ENCODE measurements around the gene OAF. TPM values are rescaled to one million over a fixed set of nuclear protein-coding genes. Genes with fewer than 3 reads are reported as not detected.

OAF gene
- polyA plus RNA-seq, 2 of the 4 experiments (the other 2 are of a cell fraction): 3.0 to 3.8 TPM

DNA sequence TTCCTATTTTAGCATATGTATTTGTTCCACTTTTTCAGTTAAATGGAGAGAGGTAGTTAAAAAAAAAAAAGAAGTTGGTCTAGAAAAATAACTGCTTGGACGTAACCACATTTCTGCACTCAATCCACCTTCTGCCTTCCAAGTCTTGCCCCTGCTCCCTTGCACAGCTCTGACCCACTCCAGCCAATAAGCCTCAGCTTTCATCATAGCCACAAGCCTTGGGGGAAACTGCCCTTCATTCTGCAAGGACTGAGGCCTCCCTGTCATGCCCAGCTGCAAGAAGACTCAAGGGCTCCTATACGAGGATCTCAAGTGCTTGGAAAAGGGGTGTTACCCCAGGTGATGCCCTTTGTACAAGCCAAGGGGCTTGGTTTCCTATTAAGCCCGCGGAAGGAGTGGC lies 36.0 kb upstream of the OAF start:
- CTCF ChIA-PET: interaction anchor here (0.6 to 9.5 kb wide), 5 partner anchors 15 to 126 kb away, joined by 3 to 245 read pairs (median 5); no protein-coding TSS in a partner anchor

DNA sequence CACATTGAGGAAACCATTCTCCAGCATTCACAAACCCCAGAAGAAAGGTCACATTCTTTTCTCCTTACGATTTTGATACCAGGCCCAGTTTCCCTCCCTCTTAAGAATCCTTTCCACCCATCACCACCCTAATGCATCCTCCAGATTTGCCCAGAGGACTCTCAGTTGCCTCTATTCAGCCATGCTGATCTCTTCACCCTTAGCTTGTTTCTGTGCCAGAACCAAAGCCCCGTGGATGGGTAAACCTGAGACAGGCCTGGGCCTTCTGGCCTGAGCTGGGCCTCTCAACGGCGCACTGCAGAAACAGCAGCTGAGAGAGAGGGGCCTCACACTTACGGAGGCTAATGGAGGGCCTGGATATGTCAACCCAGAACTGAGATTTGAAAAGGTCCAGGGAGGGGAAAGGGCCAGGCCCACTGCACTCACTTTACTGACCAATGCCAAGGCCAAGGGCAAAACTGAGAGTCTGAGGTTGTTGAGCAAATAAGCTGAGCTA lies 32.2 kb upstream of the OAF start:
- H3K4me1 ChIP-seq: no peaks in the 10 kb centered on the region
- 84% methylated on average over 4 of the region's 5 CpGs for WGBS (ENCODE audit: missing lambda C conversion rate)
- POLR2A ChIA-PET: no interaction called here
- CTCF ChIA-PET: interaction anchor here (0.8 to 5.3 kb wide), 7 partner anchors 10 to 124 kb away, joined by 3 to 31 read pairs (median 11); no protein-coding TSS in a partner anchor
- no peak overlapping the region for H3K4me3 ChIP-seq
- TF ChIP-seq HOXB5 (CRISPR knock-in tag; IDR thresholded peaks at IDR 0.05): no peak
- TF ChIP-seq CBX2 (IDR thresholded peaks at IDR 0.05; ENCODE audit: borderline replicate concordance, low read depth): no peak
- no peak for TF ChIP-seq ZC3H11A (IDR thresholded peaks at IDR 0.05)
- TF ChIP-seq, protein P1, sequence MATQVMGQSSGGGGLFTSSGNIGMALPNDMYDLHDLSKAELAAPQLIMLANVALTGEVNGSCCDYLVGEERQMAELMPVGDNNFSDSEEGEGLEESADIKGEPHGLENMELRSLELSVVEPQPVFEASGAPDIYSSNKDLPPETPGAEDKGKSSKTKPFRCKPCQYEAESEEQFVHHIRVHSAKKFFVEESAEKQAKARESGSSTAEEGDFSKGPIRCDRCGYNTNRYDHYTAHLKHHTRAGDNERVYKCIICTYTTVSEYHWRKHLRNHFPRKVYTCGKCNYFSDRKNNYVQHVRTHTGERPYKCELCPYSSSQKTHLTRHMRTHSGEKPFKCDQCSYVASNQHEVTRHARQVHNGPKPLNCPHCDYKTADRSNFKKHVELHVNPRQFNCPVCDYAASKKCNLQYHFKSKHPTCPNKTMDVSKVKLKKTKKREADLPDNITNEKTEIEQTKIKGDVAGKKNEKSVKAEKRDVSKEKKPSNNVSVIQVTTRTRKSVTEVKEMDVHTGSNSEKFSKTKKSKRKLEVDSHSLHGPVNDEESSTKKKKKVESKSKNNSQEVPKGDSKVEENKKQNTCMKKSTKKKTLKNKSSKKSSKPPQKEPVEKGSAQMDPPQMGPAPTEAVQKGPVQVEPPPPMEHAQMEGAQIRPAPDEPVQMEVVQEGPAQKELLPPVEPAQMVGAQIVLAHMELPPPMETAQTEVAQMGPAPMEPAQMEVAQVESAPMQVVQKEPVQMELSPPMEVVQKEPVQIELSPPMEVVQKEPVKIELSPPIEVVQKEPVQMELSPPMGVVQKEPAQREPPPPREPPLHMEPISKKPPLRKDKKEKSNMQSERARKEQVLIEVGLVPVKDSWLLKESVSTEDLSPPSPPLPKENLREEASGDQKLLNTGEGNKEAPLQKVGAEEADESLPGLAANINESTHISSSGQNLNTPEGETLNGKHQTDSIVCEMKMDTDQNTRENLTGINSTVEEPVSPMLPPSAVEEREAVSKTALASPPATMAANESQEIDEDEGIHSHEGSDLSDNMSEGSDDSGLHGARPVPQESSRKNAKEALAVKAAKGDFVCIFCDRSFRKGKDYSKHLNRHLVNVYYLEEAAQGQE (IDR thresholded peaks at IDR 0.05): no peak
- no peak for TF ChIP-seq BHLHE40 (IDR thresholded peaks at IDR 0.05; ENCODE audit: low read depth, low read length)
- TF ChIP-seq TP53 (CRISPR knock-in tag; IDR thresholded peaks at IDR 0.05): no peak
- TF ChIP-seq CBX8 (IDR thresholded peaks at IDR 0.05): no peak
- TF ChIP-seq ZSCAN20 (CRISPR knock-in tag; IDR thresholded peaks at IDR 0.05): no peak
- no peak for TF ChIP-seq FOXS1 (CRISPR knock-in tag; IDR thresholded peaks at IDR 0.05)
- TF ChIP-seq POLR2AphosphoS2 (conservative IDR thresholded peaks at IDR 0.05; ENCODE audit: low read length): no peak
- TF ChIP-seq MAZ (IDR thresholded peaks at IDR 0.05; ENCODE audit: borderline replicate concordance, low read depth, low read length): no peak
- no peak for TF ChIP-seq ZFP36 (IDR thresholded peaks at IDR 0.05; ENCODE audit: borderline replicate concordance, partially characterized antibody)
- no peak for TF ChIP-seq EHMT2 (IDR thresholded peaks at IDR 0.05; ENCODE audit: low read depth)
- TF ChIP-seq GATA3 (IDR thresholded peaks at IDR 0.05; ENCODE audit: borderline replicate concordance): no peak
- TF ChIP-seq RCOR1 (IDR thresholded peaks at IDR 0.05; ENCODE audit: low read depth, low read length): no peak
- TF ChIP-seq, protein P2, sequence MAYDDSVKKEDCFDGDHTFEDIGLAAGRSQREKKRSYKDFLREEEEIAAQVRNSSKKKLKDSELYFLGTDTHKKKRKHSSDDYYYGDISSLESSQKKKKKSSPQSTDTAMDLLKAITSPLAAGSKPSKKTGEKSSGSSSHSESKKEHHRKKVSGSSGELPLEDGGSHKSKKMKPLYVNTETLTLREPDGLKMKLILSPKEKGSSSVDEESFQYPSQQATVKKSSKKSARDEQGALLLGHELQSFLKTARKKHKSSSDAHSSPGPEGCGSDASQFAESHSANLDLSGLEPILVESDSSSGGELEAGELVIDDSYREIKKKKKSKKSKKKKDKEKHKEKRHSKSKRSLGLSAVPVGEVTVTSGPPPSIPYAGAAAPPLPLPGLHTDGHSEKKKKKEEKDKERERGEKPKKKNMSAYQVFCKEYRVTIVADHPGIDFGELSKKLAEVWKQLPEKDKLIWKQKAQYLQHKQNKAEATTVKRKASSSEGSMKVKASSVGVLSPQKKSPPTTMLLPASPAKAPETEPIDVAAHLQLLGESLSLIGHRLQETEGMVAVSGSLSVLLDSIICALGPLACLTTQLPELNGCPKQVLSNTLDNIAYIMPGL (CRISPR knock-in tag; IDR thresholded peaks at IDR 0.05; ENCODE audit: borderline replicate concordance): no peak
- no peak for TF ChIP-seq PHF8 (IDR thresholded peaks at IDR 0.05; ENCODE audit: borderline replicate concordance, low read depth)
- no peak for TF ChIP-seq SREBF2 (IDR thresholded peaks at IDR 0.05)
- no peak for TF ChIP-seq ESRRA (IDR thresholded peaks at IDR 0.05; ENCODE audit: borderline replicate concordance, low read length)
- no peak for TF ChIP-seq FOSL2 (IDR thresholded peaks at IDR 0.05)
- no peak for TF ChIP-seq FOSL2 (CRISPR knock-in tag; IDR thresholded peaks at IDR 0.05)
- H3K4me2 ChIP-seq: no peak overlapping the region
- DNase-seq (ENCODE audit: low read depth in 1 of 2, low spot score in 1 of 2): no peak
- no peak overlapping the region for H3K27ac ChIP-seq
- ATAC-seq: no peak
- no peaks in the 10 kb centered on the region for H3K9me3 ChIP-seq
- FAIRE-seq: no peak

More for the DNA sequence above, 36.0 kb upstream of the OAF start:
- H3K4me3 ChIP-seq: no peak overlapping the region
- FAIRE-seq: no peak
- TF ChIP-seq, protein P3, sequence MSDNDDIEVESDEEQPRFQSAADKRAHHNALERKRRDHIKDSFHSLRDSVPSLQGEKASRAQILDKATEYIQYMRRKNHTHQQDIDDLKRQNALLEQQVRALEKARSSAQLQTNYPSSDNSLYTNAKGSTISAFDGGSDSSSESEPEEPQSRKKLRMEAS (IDR thresholded peaks at IDR 0.05): no peak
- TF ChIP-seq CBX8 (IDR thresholded peaks at IDR 0.05) (no peak), CBX2 (IDR thresholded peaks at IDR 0.05; ENCODE audit: borderline replicate concordance, low read depth) (no peak), RAD21 (conservative IDR thresholded peaks at IDR 0.05 in 1 of 2, IDR thresholded peaks at IDR 0.05 in 1 of 2) (no peak), NR3C1 (IDR thresholded peaks at IDR 0.05) (no peak), CHD2 (IDR thresholded peaks at IDR 0.05; ENCODE audit: low read length, partially characterized antibody) (no peak)
- TF ChIP-seq, protein P4, sequence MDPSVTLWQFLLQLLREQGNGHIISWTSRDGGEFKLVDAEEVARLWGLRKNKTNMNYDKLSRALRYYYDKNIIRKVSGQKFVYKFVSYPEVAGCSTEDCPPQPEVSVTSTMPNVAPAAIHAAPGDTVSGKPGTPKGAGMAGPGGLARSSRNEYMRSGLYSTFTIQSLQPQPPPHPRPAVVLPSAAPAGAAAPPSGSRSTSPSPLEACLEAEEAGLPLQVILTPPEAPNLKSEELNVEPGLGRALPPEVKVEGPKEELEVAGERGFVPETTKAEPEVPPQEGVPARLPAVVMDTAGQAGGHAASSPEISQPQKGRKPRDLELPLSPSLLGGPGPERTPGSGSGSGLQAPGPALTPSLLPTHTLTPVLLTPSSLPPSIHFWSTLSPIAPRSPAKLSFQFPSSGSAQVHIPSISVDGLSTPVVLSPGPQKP (IDR thresholded peaks at IDR 0.05; ENCODE audit: low read depth, low read length): no peak
- H3K4me2 ChIP-seq: no peak overlapping the region
- DNase-seq (ENCODE audit: low read depth in 1 of 2, low spot score in 1 of 2): no peak
- 26% methylated on average over 4 of the region's 4 CpGs for WGBS (ENCODE audit: missing lambda C conversion rate)
- POLR2A ChIA-PET: no interaction called here
- H3K9me3 ChIP-seq: no peaks in the 10 kb centered on the region
- no peaks in the 10 kb centered on the region for H3K4me1 ChIP-seq
- no peak for ATAC-seq
- H3K27ac ChIP-seq: no peak overlapping the region

All from A549 (cell line).